GM18951 (cell line): ENCODE measurements around the gene ODC1.

Experiments used
- POLR2A ChIP-seq: IDR thresholded peaks from 4 replicates; pipeline ENCODE4 v1.6.1; 2011; ENCODE audit warnings: mild to moderate bottlenecking; ENCODE audit not compliant: insufficient read length, insufficient read depth; ENCODE audit errors: extremely low read depth
- in situ Hi-C: fragments of 300-500 bp; cut with MboI; formaldehyde crosslinking; loops from one replicate; pipeline ENCODE4 v1.12.0; 2022; ENCODE audit warnings: low sequenced_read_pairs, mixed read lengths, inconsistent platforms; ENCODE audit not compliant: unreplicated experiment

The ODC1 gene

DNA sequence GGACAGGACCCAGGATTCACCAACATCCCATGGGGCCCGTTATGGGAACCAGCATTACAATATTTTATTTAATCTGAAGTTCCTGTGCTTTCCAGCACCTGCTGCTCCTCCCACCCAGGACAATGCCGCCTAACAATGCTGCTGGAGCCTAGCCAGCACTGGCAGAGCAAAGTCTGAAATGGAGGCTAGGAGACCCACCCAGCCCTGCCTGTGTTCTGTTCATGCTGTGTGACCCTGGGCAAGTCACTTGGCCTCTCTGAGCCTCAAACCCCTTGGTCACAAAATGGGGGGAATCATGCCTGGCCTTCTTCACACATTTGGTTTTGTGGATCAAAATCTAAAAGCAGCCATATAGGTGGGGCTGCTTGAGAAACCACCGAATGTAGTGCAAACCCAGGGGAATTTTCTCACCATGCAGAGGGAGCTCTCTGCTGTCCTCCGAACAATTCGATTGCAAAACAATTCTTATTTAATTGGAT, 38.5 kb upstream of the ODC1 start:
- in situ Hi-C loops: no loop called here
- no peak for TF ChIP-seq POLR2A

DNA sequence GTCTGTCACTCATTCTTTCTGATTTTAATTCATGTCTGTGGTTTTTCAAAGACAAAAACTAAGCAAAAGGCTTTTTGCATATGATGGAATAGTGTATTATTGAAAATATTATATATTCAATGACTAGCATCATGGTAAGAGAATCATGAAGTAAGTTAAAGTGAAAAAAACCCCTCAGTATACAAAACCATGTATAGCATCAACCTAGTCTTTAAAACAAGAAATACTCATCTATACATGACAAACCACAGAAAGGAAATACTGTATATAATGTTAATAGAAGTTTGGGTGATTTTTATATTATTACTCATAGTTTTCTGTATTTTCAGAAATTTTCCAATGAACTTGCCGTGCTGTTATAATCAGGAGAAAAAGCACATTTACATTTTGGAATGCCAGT, 38.0 kb upstream of the ODC1 start:
- TF ChIP-seq POLR2A: no peak
- in situ Hi-C loops: no loop called here

DNA sequence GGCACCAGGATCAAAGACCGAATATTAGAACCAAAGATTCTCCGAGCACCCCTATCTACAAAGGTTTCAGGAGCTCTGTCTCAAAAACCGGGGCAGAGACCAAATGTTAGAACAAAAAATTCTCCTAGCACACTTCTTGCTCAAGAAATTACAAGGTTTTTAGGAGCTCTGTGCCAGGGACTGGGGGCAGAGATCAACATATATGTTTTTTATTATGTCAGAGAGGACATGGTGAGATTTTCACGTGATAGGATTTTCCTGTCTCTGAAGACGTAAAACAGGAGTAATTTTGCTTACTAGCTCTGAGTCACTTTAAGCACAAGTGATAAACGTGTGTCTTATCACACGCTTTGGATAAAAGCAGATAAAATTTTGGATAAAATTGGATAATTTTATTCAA, 34.8 kb upstream of the ODC1 start:
- in situ Hi-C loops: no loop called here
- TF ChIP-seq POLR2A: no peak

DNA sequence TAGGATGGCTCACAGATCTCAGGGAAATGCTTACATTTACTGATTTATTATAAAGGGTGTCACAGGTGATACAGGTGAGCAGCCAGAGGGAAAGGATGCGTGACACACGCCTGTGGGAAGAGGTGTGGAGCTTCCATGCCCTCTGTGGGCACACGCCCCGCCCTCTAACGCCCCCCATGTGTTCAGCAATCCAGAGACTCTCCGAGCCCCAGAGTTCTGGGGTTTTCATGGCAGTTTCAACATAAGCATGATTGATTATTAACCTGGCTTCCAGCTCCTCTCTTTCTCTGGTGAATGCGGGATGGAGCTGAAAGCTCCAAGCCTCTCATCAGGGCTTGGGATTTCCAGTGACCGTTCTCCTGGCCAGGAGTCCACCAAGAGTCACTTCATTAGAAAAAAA, 34.3 kb upstream of the ODC1 start:
- no peak for TF ChIP-seq POLR2A
- in situ Hi-C loops: no loop called here

DNA sequence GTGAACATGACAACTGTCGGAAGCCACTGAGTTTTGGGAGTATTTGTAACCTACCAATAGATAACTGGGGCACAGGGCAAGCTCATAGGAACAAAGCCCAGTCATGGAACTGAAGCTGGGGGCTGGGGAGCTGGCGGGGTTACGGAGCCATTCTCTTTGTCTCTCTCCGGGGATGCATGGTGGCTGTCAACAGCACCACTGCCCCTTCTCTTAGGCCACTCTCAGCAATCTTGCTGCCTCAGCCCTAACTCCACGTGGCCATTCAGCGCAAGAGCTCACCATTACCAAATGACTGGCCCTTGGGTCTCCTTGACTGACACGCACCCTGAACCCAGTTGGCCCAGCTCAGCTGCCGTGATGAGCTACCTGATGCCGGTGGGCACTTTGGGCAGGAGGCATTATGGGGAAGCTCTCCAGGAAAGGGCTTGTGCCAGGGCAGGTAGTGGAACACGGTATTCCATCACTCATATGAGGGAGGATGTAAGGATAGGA, 33.6 kb upstream of the ODC1 start:
- TF ChIP-seq POLR2A: no peak
- in situ Hi-C loops: no loop called here

DNA sequence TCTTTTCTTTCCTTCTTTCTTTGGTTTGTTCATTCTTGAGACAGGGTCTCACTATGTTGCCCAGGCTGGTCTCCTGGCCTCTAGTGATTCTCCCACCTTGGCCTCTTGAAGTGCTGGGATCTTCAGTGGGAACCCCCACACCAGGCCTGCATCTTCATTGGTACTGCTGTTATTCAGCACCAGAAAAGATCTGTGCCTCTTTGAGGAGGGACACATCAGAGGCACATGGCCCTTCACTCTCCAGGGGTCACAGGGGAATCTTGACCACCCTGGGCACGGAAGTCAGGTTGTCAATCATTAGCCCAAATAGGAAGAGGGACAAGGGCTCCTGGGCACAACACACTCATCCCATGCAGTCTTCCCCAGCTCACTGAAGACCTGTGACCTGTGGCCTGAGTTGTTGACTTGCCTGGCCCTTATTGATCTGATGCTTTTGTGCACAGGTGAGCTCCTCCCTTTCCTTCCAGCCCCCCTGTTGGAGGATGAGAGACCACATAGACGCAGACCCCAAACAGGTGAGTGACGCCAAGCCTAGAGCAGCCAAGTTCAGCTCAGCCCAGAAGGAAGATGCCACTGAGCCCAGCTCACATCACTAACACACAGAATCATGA, 33.0 kb upstream of the ODC1 start:
- in situ Hi-C loops: no loop called here
- no peak for TF ChIP-seq POLR2A

DNA sequence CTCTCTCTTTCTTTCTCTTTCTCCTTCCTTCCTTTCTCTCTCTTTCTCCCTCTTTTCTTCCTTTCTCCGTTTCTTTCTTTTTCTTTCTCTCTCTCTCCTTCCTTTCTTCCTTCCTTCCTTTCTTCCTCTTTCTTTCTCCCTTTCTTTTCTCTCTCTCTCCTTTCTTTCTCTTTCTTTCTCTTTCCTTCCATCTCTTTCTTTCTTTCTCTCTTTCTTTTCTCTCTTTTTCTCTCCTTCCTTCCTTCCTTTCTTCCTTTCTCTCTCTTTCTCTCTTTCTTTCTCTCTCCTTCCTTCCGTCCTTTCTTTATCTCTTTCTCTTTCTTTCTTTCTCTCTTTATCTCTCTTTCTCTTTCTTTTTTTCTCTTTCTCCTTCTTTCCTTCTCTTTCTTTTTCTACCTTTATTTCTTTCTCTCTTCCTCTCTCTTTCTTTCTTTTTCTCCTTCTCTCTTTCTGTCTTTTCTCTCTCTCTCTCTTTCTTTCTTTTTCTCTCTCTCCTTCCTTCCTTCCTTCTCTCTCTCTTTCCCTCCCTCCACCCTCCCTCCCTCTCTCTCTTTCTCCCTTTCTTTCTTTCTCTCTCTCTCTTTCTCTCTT, 32.3 kb upstream of the ODC1 start:
- in situ Hi-C loops: no loop called here
- TF ChIP-seq POLR2A: no peak

DNA sequence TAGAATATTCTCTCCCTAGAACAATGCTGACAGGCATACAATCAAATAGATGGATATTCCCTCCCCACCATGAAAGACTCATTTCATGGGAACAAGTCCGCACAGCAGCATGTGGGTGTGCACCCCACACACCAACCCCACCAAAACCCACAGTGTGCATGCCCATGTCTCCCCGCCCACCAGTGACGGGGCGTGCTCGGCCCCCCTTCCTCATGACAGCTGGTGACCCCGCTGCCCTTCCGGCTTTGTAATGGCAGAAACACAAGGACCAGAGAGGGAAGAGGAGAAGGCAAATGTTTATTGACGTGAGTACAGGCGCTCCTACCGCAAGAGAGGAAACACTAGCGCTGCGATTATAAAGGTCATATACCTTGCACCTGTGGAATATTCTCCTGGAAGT, 30.8 kb upstream of the ODC1 start:
- TF ChIP-seq POLR2A: no peak
- in situ Hi-C loops: no loop called here

DNA sequence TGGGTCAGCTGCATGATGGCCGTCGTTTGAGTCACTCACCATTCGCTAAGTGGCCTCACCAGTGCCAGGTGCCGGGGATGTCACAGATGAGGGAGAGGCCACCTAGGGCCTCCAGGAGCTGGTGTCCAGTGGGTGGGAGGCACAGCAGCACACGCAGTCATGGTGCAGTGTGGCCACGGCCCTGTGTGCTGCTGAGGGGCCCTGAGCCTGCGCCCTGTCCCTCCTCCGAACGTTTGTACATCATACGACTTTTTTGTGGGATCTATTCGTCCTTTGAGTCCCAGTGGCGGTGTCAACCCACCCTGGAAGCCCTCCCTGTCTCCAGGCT, 30.1 kb upstream of the ODC1 start:
- in situ Hi-C loops: no loop called here
- no peak for TF ChIP-seq POLR2A

DNA sequence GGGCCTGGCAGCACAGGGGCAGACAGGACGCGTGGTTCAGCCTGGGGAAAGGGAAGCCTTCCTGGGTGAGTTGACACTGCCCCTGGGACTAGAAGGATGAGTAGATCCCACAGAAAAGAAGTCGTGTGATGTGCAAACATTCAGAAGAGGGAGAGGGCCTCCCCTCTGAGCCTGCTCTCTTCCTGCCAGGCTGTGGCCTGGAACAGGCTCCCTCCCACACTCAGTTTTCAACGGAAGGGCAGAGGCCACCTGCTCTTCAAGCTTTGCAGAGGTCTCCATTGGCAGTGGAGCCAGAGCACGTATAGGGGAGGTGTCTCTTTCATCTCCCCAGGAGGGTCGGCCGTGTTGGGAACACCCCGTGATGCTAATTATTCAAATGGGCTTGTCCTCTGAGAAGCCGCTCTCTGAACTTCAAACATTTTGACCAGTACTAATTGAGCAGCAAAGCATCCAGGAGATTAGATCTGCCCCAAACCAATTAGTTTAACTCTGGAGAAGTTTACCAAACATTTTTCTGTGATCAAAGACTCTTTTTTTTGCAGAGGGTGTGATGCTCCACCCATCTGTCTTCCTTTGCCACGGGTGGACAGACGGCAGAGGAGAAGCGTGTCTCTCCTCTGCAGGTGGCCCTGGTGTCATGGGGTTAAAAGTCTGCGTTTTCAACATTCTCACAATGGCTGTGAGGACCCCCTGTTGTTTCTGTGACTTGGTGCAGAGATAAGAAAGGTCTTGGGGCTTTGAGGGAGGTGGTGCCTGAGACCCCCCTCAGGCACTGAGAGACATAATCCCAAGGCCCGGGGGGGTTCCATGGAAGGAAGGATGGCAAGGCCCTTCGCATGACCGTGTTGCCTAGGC, 29.5 kb upstream of the ODC1 start:
- in situ Hi-C loops: no loop called here

DNA sequence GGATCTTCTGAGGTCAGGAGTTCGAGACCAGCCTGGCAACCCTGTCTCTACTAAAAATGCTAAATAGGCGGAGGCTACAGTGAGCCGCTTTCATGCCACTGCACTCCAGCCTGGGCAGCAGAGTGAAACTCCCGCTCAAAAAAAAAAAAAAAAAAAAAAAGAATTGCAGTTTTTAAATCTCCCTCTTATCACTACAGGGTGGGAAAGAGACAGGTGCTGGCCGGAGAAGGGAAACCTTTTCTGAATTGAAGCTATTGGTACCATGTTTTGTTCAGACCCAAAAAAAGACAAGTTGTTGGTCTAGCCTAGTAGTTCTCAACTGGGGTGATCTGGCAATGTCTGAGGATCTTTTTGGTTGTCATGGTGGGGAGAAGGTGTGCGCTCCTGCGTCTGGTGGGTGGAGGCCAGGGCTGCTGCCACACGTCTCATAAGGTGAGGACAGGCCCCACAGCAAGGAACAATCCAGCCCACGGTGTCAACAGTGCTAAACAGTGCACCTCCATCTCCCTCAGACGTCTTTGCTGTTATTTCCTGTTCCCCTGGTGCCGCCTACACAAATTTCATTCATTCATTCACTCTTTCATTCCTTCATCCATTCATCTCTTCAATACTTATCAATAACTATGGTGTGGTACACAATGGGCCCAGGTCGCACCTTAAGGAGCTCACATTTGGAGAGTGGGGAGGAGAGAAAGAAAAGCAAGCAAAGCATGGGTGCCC, 28.8 kb upstream of the ODC1 start:
- no peak for TF ChIP-seq POLR2A
- in situ Hi-C loops: no loop called here

More for the DNA sequence above, 29.5 kb upstream of the ODC1 start:
- no peak for TF ChIP-seq POLR2A

DNA sequence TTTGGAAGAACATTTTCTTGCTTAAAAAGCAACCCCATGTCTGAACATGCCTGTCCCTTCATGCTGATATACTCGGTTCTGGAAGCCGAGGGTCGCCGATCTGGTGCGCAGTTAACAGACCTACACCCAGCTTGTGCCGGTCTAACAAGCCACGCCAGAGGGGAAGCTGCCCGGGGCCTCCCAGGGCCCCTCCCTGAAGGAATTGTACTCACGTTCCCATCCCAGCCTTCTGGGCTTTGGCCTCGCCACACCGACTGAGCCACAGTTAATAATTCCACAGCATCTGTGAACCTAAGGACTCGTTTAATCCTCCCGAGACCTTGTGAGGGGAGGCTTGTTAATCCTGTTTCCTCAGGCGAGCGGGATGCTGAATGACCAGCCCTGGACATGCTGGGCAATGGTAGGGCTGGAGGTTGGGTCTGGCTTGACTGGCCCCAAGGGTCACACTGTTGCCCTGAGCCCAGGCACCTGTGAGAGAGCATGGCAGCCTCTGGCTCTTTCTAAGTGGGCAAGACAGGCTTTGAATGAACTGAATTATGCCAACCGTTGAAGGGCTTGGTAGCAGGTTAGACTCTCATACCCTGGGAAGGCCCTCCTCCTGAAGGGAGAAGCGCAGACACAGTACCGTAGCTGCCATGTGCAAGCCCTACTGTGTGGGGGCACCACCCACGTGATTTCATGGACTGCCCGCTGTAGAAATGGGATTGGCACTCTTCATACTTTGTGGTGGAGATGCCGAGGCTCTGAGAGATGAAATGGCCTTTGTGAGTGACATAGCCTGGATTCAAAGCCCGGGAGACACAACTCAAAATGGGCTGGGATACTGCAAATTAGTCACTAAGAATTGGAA, 27.9 kb upstream of the ODC1 start:
- in situ Hi-C loops: no loop called here
- no peak for TF ChIP-seq POLR2A
